UCSD-AML1 (cell line): Measurements from ENCODE around the gene CELF5.
A peak's percentile ranks its signal among the peaks of the same experiment; 100 is the strongest.

Experiments
- DNase-seq: peaks from one replicate; lab custom pipeline; 2025; ENCODE audit not compliant: unreplicated experiment; lab: John Stamatoyannopoulos, UW

The CELF5 gene

GRCh38 chr19:3224346-3225168, at the start of gene CELF5:
CELF5 (plus strand) TSS chr19:3224661; CDS start chr19:3224740, 79 bp downstream.
- DNase-seq = peak; percentile 26

- DNase-seq = no peak
Measured at GRCh38 chr19:3175781-3176714, 48.4 kb upstream of the CELF5 start.

- no peak for DNase-seq
Measured at GRCh38 chr19:3176715-3177501, 47.6 kb upstream of the CELF5 start.

- peak; percentile 62 for DNase-seq
Measured at GRCh38 chr19:3178377-3178972, 46.0 kb upstream of the CELF5 start, which contains the start of gene S1PR4. S1PR4 (plus strand) TSS chr19:3178769; CDS start chr19:3178793, 24 bp downstream.

GRCh38 chr19:3178973-3179738, 45.3 kb upstream of the CELF5 start:
- DNase-seq = peak; percentile 49

- DNase-seq = no peak
Measured at GRCh38 chr19:3179739-3180293, 44.6 kb upstream of the CELF5 start.

GRCh38 chr19:3183721-3184641, 40.5 kb upstream of the CELF5 start:
- DNase-seq = no peak

GRCh38 chr19:3184847-3185460, 39.5 kb upstream of the CELF5 start:
- DNase-seq = no peak

- DNase-seq = peak; percentile 94
Measured at GRCh38 chr19:3185461-3186159, 38.9 kb upstream of the CELF5 start, which contains the start of gene NCLN. NCLN (plus strand) TSS chr19:3185930; CDS start chr19:3186031, 101 bp downstream.

GRCh38 chr19:3186160-3186688, 38.2 kb upstream of the CELF5 start:
- DNase-seq = no peak

- no peak for DNase-seq
Measured at GRCh38 chr19:3186891-3187661, 37.4 kb upstream of the CELF5 start.

- no peak for DNase-seq
Measured at GRCh38 chr19:3187662-3188511, 36.6 kb upstream of the CELF5 start.

GRCh38 chr19:3188627-3189596, 35.5 kb upstream of the CELF5 start:
- peak; percentile 40 for DNase-seq
